ENCODE measurements around the gene FRMD5. TPM values are rescaled to one million over a fixed set of nuclear protein-coding genes. Genes with fewer than 3 reads are reported as not detected.

Gene FRMD5
- total and polyA plus RNA-seq, 2 donors (not counting 1 experiment from before 2014, with no cell fraction given) = not detected

- Histone ChIP-seq H3K4me1 (ENCODE audit: control insufficient read depth in 2 of 2, insufficient read depth in 2 of 2, low read length in 2 of 2) (no peaks in the 10 kb centered on the region), H3K9me3 (ENCODE audit: control extremely low read depth in 1 of 3, control insufficient read depth in 2 of 3, insufficient read depth in 1 of 3, low read length in 2 of 3) (no peaks in the 10 kb centered on the region), H4K20me1 (ENCODE audit: control insufficient read depth, insufficient read depth, low read length, poor library complexity, severe bottlenecking) (no peaks in the 10 kb centered on the region), H3K4me3 (ENCODE audit: control extremely low read depth in 1 of 5, extremely low read depth in 1 of 5, insufficient read depth in 1 of 5, low read depth in 2 of 5, low read length in 4 of 5) (no peak overlapping the region), H3K27me3 (replicated peaks in 1 of 4; ENCODE audit: control extremely low read depth in 1 of 4, control insufficient read depth in 3 of 4, insufficient read depth in 4 of 4, low read length in 3 of 4) (peaks cover 0 to 3% (median 0%) of the 10 kb centered on the region in 4 experiments), H2AFZ (ENCODE audit: insufficient read depth, low read depth, low read length, poor library complexity, severe bottlenecking) (no peak overlapping the region), H3K4me2 (replicated peaks; ENCODE audit: low read depth, low read length, poor library complexity, severe bottlenecking) (no peak overlapping the region), H3K27ac (ENCODE audit: low read length in 2 of 2) (no peak overlapping the region), H3K79me2 (ENCODE audit: control insufficient read depth, insufficient read depth, low read length) (no peaks in the 10 kb centered on the region), H3K9ac (ENCODE audit: low read length) (no peak overlapping the region), H3K36me3 (replicated peaks in 1 of 2; ENCODE audit: control extremely low read depth in 1 of 2, control insufficient read depth in 1 of 2, extremely low read depth in 1 of 2, insufficient read depth in 2 of 2, low read length in 1 of 2) (no peaks in the 10 kb centered on the region)
- DNase-seq (no peak), ATAC-seq (ENCODE audit: low read depth) (no peak)
- intact Hi-C loops (cut with micrococcal nuclease) = no loop called here
- Mint-ChIP-seq H3K27me3 (peaks cover 27% of the 10 kb centered on the region), H3K4me3 (no peak overlapping the region), H3K9me3 (ENCODE audit: insufficient read depth) (no peaks in the 10 kb centered on the region), H3K4me1 (no peaks in the 10 kb centered on the region), H3K27ac (no peak overlapping the region)
- CTCF ChIA-PET = no interaction called here
- POLR2A ChIA-PET = no interaction called here
- WGBS (ENCODE audit: insufficient coverage) = no CpG with 5 or more reads among the region's 3 CpGs
- no peak for TF ChIP-seq EZH2 (IDR thresholded peaks at IDR 0.05; ENCODE audit: borderline replicate concordance, insufficient read depth, low read depth, low read length, poor library complexity, severe bottlenecking)
These were observed 179.3 kb downstream of the FRMD5 start for GRCh38 chr15:44015545-44016305.

DNA sequence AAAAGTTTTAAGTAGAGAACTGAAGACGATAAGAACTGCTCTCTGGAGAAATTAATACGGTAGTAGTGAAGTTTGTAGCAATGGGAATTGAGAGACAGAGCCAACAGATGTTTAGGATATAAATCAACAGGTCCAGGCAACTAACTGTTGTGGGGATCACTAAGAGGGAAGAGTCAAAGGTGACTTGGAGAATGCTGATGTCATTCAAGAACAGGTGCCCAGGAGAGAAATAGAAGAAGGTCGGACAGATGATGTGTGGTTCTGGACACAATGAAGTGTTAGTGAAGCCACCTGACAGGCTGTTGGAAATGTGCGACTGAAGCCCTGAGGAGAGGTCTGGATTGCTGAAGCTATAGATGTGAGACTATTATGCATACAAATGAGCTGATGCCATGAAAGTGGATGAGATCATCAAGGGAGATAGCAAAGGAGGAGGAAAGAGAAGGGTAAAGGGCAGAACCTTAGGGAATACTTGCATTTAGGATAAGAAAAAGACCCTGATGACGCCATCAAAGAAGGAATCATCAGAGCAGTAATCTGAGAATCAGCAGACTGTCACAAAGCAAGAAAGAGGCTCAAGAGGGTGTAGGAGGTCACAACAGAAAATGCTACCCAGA lies 183.7 kb downstream of the FRMD5 start:
- Histone ChIP-seq H2AFZ (ENCODE audit: insufficient read depth, low read depth, low read length, poor library complexity, severe bottlenecking) (no peak overlapping the region), H4K20me1 (ENCODE audit: control insufficient read depth, insufficient read depth, low read length, poor library complexity, severe bottlenecking) (no peaks in the 10 kb centered on the region), H3K4me3 (ENCODE audit: control extremely low read depth in 1 of 5, extremely low read depth in 1 of 5, insufficient read depth in 1 of 5, low read depth in 2 of 5, low read length in 4 of 5) (no peak overlapping the region), H3K27me3 (replicated peaks in 1 of 4; ENCODE audit: control extremely low read depth in 1 of 4, control insufficient read depth in 3 of 4, insufficient read depth in 4 of 4, low read length in 3 of 4) (peaks cover 0 to 3% (median 0%) of the 10 kb centered on the region in 4 experiments), H3K9me3 (ENCODE audit: control extremely low read depth in 1 of 3, control insufficient read depth in 2 of 3, insufficient read depth in 1 of 3, low read length in 2 of 3) (no peaks in the 10 kb centered on the region), H3K9ac (ENCODE audit: low read length) (no peak overlapping the region), H3K4me2 (replicated peaks; ENCODE audit: low read depth, low read length, poor library complexity, severe bottlenecking) (no peak overlapping the region), H3K36me3 (replicated peaks in 1 of 2; ENCODE audit: control extremely low read depth in 1 of 2, control insufficient read depth in 1 of 2, extremely low read depth in 1 of 2, insufficient read depth in 2 of 2, low read length in 1 of 2) (no peaks in the 10 kb centered on the region), H3K27ac (ENCODE audit: low read length in 2 of 2) (no peak overlapping the region), H3K79me2 (ENCODE audit: control insufficient read depth, insufficient read depth, low read length) (no peaks in the 10 kb centered on the region), H3K4me1 (ENCODE audit: control insufficient read depth in 2 of 2, insufficient read depth in 2 of 2, low read length in 2 of 2) (no peaks in the 10 kb centered on the region)
- ATAC-seq (ENCODE audit: low read depth) (no peak), DNase-seq (no peak)
- POLR2A ChIA-PET = no interaction called here
- CTCF ChIA-PET = no interaction called here
- TF ChIP-seq, protein P1, sequence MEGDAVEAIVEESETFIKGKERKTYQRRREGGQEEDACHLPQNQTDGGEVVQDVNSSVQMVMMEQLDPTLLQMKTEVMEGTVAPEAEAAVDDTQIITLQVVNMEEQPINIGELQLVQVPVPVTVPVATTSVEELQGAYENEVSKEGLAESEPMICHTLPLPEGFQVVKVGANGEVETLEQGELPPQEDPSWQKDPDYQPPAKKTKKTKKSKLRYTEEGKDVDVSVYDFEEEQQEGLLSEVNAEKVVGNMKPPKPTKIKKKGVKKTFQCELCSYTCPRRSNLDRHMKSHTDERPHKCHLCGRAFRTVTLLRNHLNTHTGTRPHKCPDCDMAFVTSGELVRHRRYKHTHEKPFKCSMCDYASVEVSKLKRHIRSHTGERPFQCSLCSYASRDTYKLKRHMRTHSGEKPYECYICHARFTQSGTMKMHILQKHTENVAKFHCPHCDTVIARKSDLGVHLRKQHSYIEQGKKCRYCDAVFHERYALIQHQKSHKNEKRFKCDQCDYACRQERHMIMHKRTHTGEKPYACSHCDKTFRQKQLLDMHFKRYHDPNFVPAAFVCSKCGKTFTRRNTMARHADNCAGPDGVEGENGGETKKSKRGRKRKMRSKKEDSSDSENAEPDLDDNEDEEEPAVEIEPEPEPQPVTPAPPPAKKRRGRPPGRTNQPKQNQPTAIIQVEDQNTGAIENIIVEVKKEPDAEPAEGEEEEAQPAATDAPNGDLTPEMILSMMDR (IDR thresholded peaks at IDR 0.05) = no peak
- no peak for TF ChIP-seq EZH2 (IDR thresholded peaks at IDR 0.05; ENCODE audit: borderline replicate concordance, insufficient read depth, low read depth, low read length, poor library complexity, severe bottlenecking)
- Mint-ChIP-seq H3K4me3 (no peak overlapping the region), H3K27me3 (peaks cover 30% of the 10 kb centered on the region), H3K4me1 (no peaks in the 10 kb centered on the region), H3K27ac (no peak overlapping the region), H3K9me3 (ENCODE audit: insufficient read depth) (no peaks in the 10 kb centered on the region)
- 81% methylated on average over 5 of the region's 5 CpGs for WGBS (ENCODE audit: insufficient coverage)
- intact Hi-C loops (cut with micrococcal nuclease) = no loop called here
